GM19023 (cell line): Measurements from ENCODE around the gene EID2.

Source experiments
- ATAC-seq: cut with Tn5 transposase; IDR thresholded peaks from one replicate; pipeline ENCODE4 v1.9.1; 2021; ENCODE audit warnings: mild to moderate bottlenecking, moderate library complexity; ENCODE audit not compliant: unreplicated experiment

The EID2 gene

DNA sequence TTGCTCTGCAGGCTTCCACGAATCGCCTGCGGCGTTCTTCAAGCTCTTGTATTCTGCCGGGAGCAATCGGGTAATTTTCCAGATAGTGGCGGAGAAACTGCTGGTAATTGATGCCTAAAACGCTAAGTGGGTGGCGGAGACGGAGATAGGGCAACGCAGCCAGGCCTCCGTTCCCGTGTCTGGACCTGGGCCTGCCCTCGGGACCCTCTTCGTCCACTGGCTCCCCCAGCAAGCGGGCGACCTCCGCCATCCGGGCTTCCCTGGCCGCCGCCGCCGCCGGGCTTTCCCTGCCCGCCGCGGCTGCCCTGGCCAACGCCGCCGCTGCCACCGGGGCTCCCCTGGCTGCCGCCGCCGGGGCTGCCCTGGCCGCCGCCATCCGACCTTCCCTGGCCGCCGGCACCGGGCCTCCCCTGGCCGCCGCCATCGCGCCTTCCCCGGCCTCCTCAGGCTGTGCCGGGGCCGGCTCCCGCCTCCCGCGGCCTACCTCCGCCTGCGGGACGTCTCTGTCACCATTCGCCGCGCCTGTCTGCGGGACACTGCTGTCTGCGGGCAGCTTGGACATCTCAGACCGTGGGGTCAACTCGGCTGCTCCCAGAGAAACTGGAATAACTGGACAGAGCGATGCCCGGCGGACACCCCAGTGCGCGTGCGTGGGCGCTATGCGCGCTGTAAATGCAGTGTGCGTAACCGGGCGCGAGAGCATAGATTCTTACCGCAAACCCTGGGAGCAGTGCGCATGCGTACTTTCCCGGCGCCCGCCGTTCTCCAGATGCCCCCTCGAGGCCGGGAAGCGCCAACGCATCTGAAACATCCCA is at the start of gene EID2:
TSS of gene EID2 (minus strand) at position 644 of the 815 bp plus-strand sequence. CDS start at position 562, 82 bp downstream.
- ATAC-seq, result peak; percentile 78

DNA sequence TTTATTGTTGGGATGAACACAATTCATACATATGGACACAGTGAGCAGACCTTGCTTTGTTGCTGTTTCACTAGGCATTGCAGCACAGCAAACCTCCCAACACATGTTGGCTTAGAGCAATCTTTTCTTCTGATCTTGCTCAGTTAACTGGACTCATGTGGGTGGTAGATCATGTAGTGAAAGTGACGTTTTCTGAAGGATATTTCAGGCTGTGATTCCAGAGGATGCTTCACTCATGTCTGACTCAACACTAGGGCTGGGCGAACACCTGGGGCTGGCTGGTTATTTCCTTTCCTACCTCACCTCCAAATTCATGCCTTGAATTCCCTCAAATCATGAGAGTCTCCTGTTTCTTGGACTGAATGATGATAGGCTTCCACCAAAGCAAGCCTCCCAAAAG is 48.1 kb upstream of the EID2 start:
- ATAC-seq, result no peak

- no peak for ATAC-seq
Observed at GRCh38 chr19:39587496-39587895, 47.5 kb upstream of the EID2 start.

GRCh38 chr19:39582891-39583625 is 43.1 kb upstream of the EID2 start:
- ATAC-seq, result no peak

GRCh38 chr19:39582442-39582841 is 42.5 kb upstream of the EID2 start:
- no peak for ATAC-seq

- ATAC-seq, result no peak
Observed at GRCh38 chr19:39568604-39569003, 28.6 kb upstream of the EID2 start.

DNA sequence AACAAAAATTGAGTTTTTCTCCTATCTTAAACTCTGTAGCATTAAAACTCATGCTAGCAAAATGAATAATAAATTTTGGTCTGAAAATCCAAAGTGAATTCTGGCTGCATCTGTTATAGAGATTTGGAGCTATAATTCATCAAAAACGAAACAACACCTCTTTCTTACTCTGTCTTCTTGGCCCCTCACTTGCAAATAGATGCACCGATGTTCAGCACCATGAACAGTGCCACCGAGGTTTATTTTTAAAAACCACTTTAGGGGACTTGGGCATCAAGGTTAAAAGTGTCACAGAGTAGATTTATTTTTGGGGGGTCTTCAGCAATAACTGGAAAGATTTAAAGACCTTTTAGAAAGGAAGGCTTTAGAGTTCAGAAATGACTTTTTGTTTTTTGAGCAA is 26.1 kb upstream of the EID2 start:
- no peak for ATAC-seq

- ATAC-seq, result no peak
Observed at GRCh38 chr19:39563408-39563807, 23.4 kb upstream of the EID2 start.

- no peak for ATAC-seq
Observed at GRCh38 chr19:39558624-39559117, 18.7 kb upstream of the EID2 start.

- ATAC-seq, result no peak
Observed at GRCh38 chr19:39557811-39558623, 18.1 kb upstream of the EID2 start.

DNA sequence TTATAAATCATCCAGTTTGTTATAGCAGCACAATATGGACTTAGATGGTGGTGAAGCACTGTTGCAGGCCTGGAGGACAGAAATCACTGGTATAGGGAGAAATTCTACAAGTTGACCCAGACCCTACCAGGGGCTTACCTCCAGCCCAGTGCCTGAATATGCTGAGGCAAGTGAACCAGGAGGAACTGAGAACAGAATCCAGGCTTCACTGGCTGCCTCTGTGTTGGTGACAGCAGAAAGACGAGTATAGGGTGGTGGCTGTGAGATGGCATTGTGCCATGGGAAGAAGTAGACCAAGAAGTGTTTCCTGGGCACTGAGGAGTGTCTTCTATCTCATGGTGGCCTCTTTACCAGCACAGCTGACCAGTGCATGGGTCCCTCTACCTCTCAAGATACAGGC is 15.9 kb upstream of the EID2 start:
- ATAC-seq, result no peak

- ATAC-seq, result no peak
Observed at GRCh38 chr19:39554701-39555311, 14.8 kb upstream of the EID2 start.

- no peak for ATAC-seq
Observed at GRCh38 chr19:39553082-39553652, 13.2 kb upstream of the EID2 start.

DNA sequence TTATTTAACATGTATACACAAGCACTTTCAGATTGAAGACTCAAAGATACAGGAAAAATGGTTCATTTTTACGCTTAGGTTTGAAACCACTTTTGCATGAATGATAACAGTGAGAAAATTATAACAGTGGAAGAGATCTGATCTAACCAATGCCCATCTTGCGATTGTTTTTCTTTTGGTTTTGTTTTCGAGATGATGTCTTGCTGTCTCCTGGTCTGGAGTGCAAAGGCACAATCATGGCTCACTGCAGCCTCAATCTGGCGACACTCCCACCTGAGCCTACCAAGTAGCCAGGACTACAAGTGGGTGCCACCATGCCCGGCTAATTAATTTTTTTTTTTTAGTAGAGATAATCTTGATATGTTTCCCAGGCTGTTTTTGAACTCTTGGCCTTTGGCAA is 10.2 kb upstream of the EID2 start:
- ATAC-seq, result no peak

DNA sequence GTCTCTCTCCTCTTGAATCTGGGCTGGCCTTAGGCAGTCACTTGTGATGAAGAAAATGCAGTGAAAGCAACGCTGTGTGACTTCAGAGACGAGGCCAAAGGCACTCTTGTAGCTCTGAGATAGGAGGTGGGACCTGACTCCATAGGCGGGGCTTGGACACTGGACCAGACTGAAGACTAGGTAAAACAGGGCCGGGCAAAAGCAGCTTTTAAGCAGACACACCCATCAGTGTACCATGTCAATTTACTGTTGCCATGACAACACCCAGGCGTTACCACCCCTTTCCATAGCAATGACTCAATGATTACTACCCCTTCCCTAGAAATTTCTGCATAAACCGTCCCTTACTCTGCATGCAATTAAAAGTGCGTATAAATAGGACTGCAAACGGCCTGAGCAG is 6.6 kb upstream of the EID2 start:
- ATAC-seq, result no peak

GRCh38 chr19:39544911-39545310 is 5.0 kb upstream of the EID2 start:
- no peak for ATAC-seq

- no peak for ATAC-seq
Observed at GRCh38 chr19:39544226-39544903, 4.4 kb upstream of the EID2 start.

GRCh38 chr19:39543477-39543857 is 3.5 kb upstream of the EID2 start:
- no peak for ATAC-seq

DNA sequence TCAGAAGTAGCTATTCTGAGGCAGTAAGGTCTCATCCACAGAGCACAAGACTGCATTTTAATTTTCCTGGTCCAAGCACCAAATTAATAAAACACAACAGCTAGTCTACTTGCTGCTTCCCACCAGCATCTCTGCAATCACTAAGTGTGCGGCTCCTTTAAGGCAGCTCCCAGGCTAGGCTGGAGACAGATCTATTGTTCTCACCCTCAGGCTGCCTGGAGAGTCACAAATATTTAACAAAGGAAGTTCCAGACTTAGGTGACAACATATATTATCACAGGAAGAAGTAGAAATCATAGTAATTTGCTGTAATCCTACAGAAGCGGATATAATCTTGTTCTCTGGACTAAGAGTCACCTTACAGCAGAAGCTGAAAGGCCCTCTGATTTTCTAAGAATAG is 2.2 kb upstream of the EID2 start:
- no peak for ATAC-seq

DNA sequence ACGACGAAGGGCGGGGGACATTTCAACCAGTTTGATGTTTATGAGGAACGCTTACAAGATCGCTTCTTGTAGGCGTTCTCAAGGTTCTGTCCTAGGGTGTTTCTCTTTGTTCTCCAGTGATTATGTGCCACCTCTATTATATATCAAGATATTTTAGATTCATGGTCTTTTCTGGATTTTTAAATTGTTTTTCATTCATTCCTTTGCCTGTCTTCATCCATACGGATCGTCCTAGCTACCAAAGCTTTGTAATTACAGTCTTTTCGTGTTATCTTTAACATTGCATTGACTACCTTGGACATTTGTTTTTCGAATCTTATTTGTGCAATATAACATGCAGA is 342 bp upstream of the EID2 start:
- no peak for ATAC-seq
